Mesothelial cell of epicardium (in vitro differentiated cells): ENCODE measurements around the gene DVL2. TPM values are rescaled to one million over a fixed set of nuclear protein-coding genes. Genes with fewer than 3 reads are reported as not detected.
A peak's percentile ranks its signal among the peaks of the same experiment; 100 is the strongest.

Experiments
- DNase-seq, 2 experiments: peaks; one replicate each; pipeline ENCODE4 v3.0.0; 2021; ENCODE audit warnings: low spot score in 2 of 2; ENCODE audit not compliant: unreplicated experiment in 2 of 2
- H3K27ac Mint-ChIP-seq: 2 replicates; pipeline ENCODE4 v1.8.0; 2021; ENCODE audit warnings: mixed read lengths
- H3K27me3 Mint-ChIP-seq: 2 replicates; pipeline ENCODE4 v1.8.0; 2021; ENCODE audit warnings: low read depth, mixed read lengths
- H3K36me3 Mint-ChIP-seq: 2 replicates; pipeline ENCODE4 v1.8.0; 2021; ENCODE audit warnings: mixed read lengths
- H3K4me1 Mint-ChIP-seq: 2 replicates; pipeline ENCODE4 v1.8.0; 2021; ENCODE audit warnings: mixed read lengths
- H3K4me3 Mint-ChIP-seq: 2 replicates; pipeline ENCODE4 v1.8.0; 2021; ENCODE audit warnings: mild to moderate bottlenecking, moderate library complexity, mixed read lengths
- H3K9me3 Mint-ChIP-seq: 2 replicates; pipeline ENCODE4 v1.8.0; 2021; ENCODE audit warnings: mixed read lengths
- total RNA-seq: library from RNA; stranded (reverse); gene quantifications from 3 replicates; pipeline ENCODE4 v1.2.1, GENCODE V29; 2021
- TF ChIP-seq, protein P1 (sequence below): fragments of 200-600 bp; sonication (generic); IDR thresholded peaks from one replicate; pipeline ENCODE4 v1.5.0; 2021; ENCODE audit warnings: antibody characterized with exemption; ENCODE audit not compliant: unreplicated experiment

DVL2 gene
- total RNA-seq, 1 donor from 2014 or later = 94.0 TPM

- H3K36me3 Mint-ChIP-seq = peaks cover 17% of the 10 kb centered on the region
- TF ChIP-seq, protein P1, sequence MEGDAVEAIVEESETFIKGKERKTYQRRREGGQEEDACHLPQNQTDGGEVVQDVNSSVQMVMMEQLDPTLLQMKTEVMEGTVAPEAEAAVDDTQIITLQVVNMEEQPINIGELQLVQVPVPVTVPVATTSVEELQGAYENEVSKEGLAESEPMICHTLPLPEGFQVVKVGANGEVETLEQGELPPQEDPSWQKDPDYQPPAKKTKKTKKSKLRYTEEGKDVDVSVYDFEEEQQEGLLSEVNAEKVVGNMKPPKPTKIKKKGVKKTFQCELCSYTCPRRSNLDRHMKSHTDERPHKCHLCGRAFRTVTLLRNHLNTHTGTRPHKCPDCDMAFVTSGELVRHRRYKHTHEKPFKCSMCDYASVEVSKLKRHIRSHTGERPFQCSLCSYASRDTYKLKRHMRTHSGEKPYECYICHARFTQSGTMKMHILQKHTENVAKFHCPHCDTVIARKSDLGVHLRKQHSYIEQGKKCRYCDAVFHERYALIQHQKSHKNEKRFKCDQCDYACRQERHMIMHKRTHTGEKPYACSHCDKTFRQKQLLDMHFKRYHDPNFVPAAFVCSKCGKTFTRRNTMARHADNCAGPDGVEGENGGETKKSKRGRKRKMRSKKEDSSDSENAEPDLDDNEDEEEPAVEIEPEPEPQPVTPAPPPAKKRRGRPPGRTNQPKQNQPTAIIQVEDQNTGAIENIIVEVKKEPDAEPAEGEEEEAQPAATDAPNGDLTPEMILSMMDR = no peak
- H3K4me3 Mint-ChIP-seq = peak overlapping the region; percentile 95
- no peak for DNase-seq
- peaks cover 53% of the 10 kb centered on the region for H3K4me1 Mint-ChIP-seq
- no peaks in the 10 kb centered on the region for H3K27me3 Mint-ChIP-seq
- H3K27ac Mint-ChIP-seq = peak overlapping the region; percentile 87
- no peaks in the 10 kb centered on the region for H3K9me3 Mint-ChIP-seq
These were observed 3.0 kb upstream of the DVL2 start for GRCh38 chr17:7237266-7237760.

DNA sequence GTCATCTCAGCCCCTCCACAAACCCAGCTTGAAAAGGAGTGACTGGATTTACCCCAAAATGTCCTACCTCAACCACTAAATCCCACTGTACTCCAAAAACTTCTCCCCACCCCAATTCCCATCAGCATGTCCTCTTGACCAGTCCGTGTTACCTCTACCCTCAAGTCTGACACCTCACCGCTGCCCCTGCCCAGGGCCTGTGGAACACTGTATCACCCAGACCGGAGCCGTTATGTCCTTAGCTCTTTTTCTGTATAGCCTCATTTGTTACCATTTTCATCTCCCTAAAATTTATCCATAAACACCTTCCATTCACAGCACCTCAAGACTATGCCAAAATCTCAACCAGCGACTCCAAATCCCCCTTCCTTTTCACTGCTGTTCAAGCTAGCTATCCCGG, 2.5 kb upstream of the DVL2 start:
- Mint-ChIP-seq H3K9me3 (no peaks in the 10 kb centered on the region), H3K36me3 (peaks cover 20% of the 10 kb centered on the region), H3K4me3 (peak overlapping the region; percentile 95), H3K4me1 (peaks cover 54% of the 10 kb centered on the region), H3K27me3 (no peaks in the 10 kb centered on the region), H3K27ac (peak overlapping the region; percentile 87)
- TF ChIP-seq, protein P1 = no peak
- DNase-seq = no peak

- Mint-ChIP-seq H3K27me3 (no peaks in the 10 kb centered on the region), H3K27ac (peak overlapping the region; percentile 25), H3K4me1 (peaks cover 46% of the 10 kb centered on the region), H3K36me3 (peaks cover 16% of the 10 kb centered on the region), H3K9me3 (no peaks in the 10 kb centered on the region), H3K4me3 (peak overlapping the region; percentile 98)
- no peak for DNase-seq
- TF ChIP-seq, protein P1 = no peak
These were observed 1.7 kb upstream of the DVL2 start for GRCh38 chr17:7235693-7236665.

- peak overlapping the region; percentile 99 for H3K27ac Mint-ChIP-seq
- TF ChIP-seq, protein P1 = no peak
- peak overlapping the region; percentile 98 for H3K4me3 Mint-ChIP-seq
- H3K9me3 Mint-ChIP-seq = no peaks in the 10 kb centered on the region
- H3K27me3 Mint-ChIP-seq = no peaks in the 10 kb centered on the region
- peaks cover 19% of the 10 kb centered on the region for H3K36me3 Mint-ChIP-seq
- peaks cover 32% of the 10 kb centered on the region for H3K4me1 Mint-ChIP-seq
- DNase-seq = no peak
These were observed 625 bp downstream of the DVL2 start for GRCh38 chr17:7233701-7234082.

DNA sequence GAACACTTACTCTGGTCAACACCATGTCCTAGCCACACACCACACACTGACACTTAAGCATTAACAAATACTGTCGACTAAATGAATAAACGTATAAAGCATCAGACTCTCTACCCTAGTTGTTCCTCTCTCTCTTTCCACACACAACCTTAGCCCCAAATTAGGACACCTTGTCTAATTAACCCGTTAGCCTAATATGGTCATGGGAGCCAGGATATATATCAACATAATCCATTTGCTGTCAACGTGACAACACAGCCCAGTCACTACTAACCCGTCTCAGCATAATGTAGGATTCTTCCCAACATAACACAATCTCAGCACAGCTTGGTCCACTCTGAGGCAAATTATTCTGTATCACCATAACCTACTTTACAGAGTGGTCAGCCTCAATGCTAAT, 2.2 kb downstream of the DVL2 start:
- Mint-ChIP-seq H3K36me3 (peaks cover 24% of the 10 kb centered on the region), H3K4me1 (peaks cover 27% of the 10 kb centered on the region), H3K27ac (peak overlapping the region; percentile 80), H3K4me3 (peak overlapping the region; percentile 98), H3K9me3 (no peaks in the 10 kb centered on the region), H3K27me3 (no peaks in the 10 kb centered on the region)
- TF ChIP-seq, protein P1 = no peak
- DNase-seq = no peak
